Measurements from ENCODE around the gene COL5A1.

COL5A1 gene

GRCh38 chr9:134766587-134766986, 125.0 kb downstream of the COL5A1 start:
- Mint-ChIP-seq H3K4me1 (peaks cover 14% of the 10 kb centered on the region), H3K36me3 (ENCODE audit: low read depth) (peaks cover 21% of the 10 kb centered on the region), H3K9me3 (no peaks in the 10 kb centered on the region), H3K4me3 (no peak overlapping the region), H3K27ac (no peak overlapping the region), H3K27me3 (ENCODE audit: low read depth) (peaks cover 6% of the 10 kb centered on the region)
- TF ChIP-seq CTCF (IDR thresholded peaks at IDR 0.05; ENCODE audit: unreplicated experiment in 3 of 3): no peak

GRCh38 chr9:134768332-134768708, 126.7 kb downstream of the COL5A1 start:
- Mint-ChIP-seq H3K27me3 (ENCODE audit: low read depth) (peaks cover 4% of the 10 kb centered on the region), H3K27ac (peak overlapping the region in 2 of 3 experiments; percentile 19 to 64), H3K36me3 (ENCODE audit: low read depth) (peaks cover 15% of the 10 kb centered on the region), H3K9me3 (no peaks in the 10 kb centered on the region), H3K4me1 (peaks cover 16% of the 10 kb centered on the region), H3K4me3 (no peak overlapping the region)
- TF ChIP-seq CTCF (IDR thresholded peaks at IDR 0.05; ENCODE audit: unreplicated experiment in 3 of 3): no peak

GRCh38 chr9:134768709-134769351, 127.2 kb downstream of the COL5A1 start:
- Mint-ChIP-seq H3K9me3 (no peaks in the 10 kb centered on the region), H3K4me1 (peaks cover 16% of the 10 kb centered on the region), H3K4me3 (no peak overlapping the region), H3K27ac (peak overlapping the region in 2 of 3 experiments; percentile 19 to 64), H3K27me3 (ENCODE audit: low read depth) (peaks cover 4% of the 10 kb centered on the region), H3K36me3 (ENCODE audit: low read depth) (peaks cover 15% of the 10 kb centered on the region)
- TF ChIP-seq CTCF (IDR thresholded peaks at IDR 0.05; ENCODE audit: unreplicated experiment in 3 of 3): no peak

- no peak overlapping the region for H3K4me3 Mint-ChIP-seq
- H3K36me3 Mint-ChIP-seq (ENCODE audit: low read depth): peaks cover 13% of the 10 kb centered on the region
- H3K4me1 Mint-ChIP-seq: peaks cover 33% of the 10 kb centered on the region
Measured at GRCh38 chr9:134770972-134771971, 129.7 kb downstream of the COL5A1 start.

GRCh38 chr9:134772331-134772730, 130.7 kb downstream of the COL5A1 start:
- Mint-ChIP-seq H3K27ac (no peak overlapping the region), H3K4me3 (no peak overlapping the region), H3K9me3 (no peaks in the 10 kb centered on the region), H3K36me3 (ENCODE audit: low read depth) (peaks cover 11% of the 10 kb centered on the region), H3K27me3 (ENCODE audit: low read depth) (peaks cover 4% of the 10 kb centered on the region), H3K4me1 (peaks cover 36% of the 10 kb centered on the region)
- TF ChIP-seq CTCF (IDR thresholded peaks at IDR 0.05; ENCODE audit: unreplicated experiment in 3 of 3): no peak

More at GRCh38 chr9:134770972-134771971, 129.7 kb downstream of the COL5A1 start:
- Mint-ChIP-seq H3K27me3 (ENCODE audit: low read depth) (peaks cover 4% of the 10 kb centered on the region), H3K27ac (peak overlapping the region in 1 of 3 experiments; percentile 42), H3K9me3 (no peaks in the 10 kb centered on the region)
- no peak for TF ChIP-seq CTCF (IDR thresholded peaks at IDR 0.05; ENCODE audit: unreplicated experiment in 3 of 3)

Data from nephron (organoid).